GM18519 (cell line): ENCODE data around the gene USP24.
A peak's percentile ranks its signal among the peaks of the same experiment; 100 is the strongest.
"Not testable (repeated sequence)": the region's sequence is repeated elsewhere in the genome, so short reads cannot be mapped to it uniquely, and the experiment has no call there.

ENCODE experiments used
- ATAC-seq: cut with Tn5 transposase; IDR thresholded peaks from one replicate; pipeline ENCODE4 v1.9.1; 2021; ENCODE audit warnings: mild to moderate bottlenecking, moderate library complexity; ENCODE audit not compliant: unreplicated experiment, low FRiP score

USP24 gene

DNA sequence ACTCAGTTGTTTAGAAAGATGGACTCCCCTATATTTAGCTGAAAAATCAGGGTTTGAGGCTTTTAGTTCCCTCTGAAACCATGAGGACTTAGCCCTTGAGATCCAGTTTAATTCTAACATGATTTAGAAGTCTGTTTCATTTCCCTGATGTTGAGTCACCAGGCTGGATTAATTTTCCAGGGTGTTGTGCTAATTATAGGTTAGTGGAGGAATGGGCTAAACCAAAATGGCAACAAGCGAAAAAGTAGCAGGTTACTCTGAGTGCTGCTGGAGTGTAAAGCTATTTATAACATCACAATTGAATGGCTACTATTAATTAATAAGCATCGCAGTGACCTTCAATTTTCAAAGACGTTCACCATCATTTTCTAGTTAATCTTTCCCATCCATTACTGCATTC lies 15.5 kb upstream of the USP24 start:
- no peak for ATAC-seq

DNA sequence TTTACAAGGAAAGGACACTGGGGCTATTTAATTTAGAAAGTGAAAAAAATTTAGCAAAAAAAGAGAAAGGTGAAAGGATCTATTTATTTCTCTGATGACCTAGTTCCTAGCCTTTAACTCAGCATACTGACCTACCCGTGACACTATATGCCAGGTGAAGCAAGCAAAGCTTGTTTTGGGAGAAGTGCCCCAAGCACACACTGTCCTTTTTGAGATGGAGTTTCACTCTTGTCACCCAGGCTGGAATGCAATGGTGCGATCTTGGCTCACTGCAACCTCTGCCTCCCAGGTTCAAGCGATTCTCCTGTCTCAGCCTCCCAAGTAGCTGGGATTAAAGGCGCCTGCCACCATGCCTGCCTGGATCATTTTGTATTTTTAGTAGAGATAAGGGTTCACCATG lies 14.6 kb upstream of the USP24 start:
- ATAC-seq = not testable (repeated sequence)

DNA sequence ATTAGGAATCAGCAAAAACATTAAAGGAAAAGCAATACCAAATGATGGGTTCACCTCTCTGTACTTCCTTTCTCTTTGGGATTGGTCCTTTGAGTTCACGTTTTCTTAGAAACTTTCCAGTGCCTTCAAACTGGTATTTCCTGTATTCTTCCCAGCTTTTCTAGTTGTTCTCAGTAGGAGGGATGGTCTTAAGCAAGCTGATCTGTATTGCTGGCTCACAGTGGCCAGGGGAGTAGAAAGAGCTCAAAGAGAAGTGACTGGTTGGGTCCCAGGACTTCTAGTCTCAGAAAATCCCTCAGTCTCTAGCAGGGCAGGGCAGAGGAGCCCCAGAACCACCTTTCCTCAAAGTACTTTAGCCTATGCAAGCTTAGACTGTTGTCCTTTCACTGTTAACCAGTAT lies 10.1 kb upstream of the USP24 start:
- no peak for ATAC-seq

DNA sequence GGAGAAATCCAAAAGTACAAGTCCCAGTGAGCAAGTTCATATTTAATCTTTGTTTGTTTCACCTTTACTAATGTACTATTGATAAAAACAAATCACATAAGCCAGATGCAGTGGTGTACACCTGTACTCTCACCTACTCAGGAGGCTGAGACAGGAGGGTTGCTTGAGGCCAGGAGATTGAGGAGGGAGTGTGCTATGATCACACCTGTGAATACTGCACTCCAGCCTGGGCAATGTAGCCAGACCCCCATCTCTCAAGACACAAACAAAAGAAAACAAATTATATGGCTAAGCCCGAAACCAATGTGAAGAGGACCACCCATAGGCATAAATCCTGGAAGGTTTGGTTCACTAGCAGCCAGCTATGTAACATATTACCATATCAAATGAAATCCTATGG lies 9.6 kb upstream of the USP24 start:
- ATAC-seq = no peak

DNA sequence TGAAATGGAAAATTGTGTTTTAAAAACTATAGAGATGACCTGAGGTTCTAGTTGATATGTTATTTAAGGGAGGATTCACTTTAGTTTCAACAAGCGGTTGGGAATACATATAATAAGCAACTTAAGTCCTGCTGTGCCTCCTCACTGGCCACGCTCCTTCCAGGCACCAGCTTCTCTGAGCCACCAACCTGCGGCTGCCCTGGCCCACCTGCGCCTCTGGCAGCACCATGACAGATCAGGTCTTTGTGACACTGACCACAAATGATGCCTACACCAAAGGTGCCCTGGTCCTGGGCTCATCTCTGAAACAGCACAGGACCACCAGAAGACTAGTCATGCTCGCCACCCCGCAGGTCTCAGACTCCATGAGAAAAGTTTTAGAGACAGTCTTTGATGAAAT lies 7.0 kb upstream of the USP24 start:
- no peak for ATAC-seq

- ATAC-seq = no peak
Observed at GRCh38 chr1:55217226-55217986, 2.2 kb upstream of the USP24 start.

DNA sequence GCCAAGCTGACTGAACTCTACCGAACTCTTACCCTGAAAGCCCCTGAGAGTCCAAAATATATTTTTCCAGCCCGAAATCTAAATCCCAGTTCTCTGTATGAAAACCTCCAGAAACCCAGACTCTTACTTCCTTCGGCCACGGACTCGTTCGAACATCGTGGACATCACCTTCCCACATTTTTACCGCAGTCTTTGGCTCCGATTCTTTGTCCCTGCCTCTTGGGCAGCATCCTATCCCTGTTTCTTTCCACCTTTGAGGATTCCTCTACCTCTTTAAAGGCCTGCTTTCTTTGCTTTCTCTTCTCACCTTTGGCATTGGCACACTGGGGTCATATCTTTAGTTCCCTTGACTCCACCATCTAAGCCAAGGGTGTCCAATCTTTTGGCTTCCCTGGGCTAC lies 932 bp upstream of the USP24 start:
- no peak for ATAC-seq

GRCh38 chr1:55214934-55215193 lies 300 bp downstream of the USP24 start:
- peak; percentile 29 for ATAC-seq

- ATAC-seq = peak; percentile 2
Observed at GRCh38 chr1:55214212-55214933, 791 bp downstream of the USP24 start.

DNA sequence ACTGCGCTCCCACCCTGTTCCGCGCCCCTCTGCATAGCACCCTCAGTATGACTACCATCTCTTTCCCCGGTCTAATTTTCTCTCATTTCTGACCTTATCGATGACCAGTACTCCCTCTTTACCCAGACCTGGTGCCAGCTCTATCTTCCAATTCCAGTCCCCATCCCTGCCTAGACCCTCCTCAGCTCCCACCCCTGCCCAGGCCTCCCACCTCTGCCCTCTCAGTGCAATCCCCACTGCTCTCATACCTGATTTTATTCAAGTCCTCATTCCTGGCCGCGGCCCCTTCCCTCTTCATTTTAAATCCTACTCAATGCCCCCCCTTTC lies 1.3 kb downstream of the USP24 start:
- ATAC-seq = no peak

- no peak for ATAC-seq
Observed at GRCh38 chr1:55213151-55213884, 1.8 kb downstream of the USP24 start.

GRCh38 chr1:55212349-55213150 lies 2.6 kb downstream of the USP24 start:
- no peak for ATAC-seq

DNA sequence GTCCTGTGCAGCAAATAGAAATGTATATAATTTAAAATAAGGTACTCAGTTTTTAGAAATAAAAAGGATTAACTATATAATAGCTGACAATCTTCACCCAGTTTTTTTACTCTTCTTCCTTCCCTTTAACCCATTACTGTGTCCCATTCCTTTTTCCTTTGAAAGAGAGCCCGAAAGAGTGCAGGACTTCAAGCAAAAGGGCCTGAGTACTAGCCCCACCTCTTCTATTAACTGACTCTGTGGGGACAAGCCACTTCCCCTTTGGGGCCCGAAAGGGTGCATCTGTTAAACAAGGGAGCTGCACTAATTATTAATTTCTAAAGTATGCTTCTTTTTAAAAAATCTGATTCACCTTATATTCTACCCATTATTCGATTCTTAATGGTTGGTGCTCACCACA lies 3.3 kb downstream of the USP24 start:
- no peak for ATAC-seq

DNA sequence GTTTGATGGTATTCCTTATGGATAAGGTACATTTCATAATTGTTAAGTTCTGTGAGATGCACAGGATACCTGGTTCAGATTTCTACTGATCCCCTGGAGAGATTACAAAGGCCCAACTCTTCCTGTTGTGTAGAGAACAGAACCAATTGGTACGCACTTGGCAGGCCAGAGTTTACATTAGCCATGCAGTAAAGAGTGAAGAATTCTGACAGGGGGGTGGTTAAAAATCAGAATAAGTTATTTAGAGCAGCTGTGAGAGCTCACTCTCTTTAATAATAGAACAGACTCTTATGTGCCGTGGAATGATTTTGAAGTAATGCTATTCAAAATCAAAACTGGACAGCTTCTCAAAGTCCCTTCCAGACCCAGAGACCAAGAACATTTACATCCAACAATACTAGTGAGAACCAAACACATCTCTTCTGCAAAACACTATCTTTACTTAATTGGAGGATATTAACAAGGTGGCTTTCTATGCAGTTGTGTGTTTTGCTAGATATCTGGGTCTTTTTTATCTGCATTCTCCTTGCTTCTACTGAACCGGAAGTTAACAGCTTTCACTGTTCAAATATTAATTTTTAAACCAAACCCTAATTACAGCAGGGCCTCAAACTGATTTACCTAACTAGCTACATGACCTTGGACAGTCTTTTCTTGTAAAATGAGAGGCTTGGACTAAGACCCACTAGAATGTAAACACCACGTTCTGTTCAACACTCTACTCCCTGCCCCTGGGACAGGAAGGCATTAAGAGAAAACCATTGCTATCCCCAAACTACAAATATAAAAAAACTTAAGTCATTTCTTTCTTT lies 4.0 kb downstream of the USP24 start:
- ATAC-seq = no peak

GRCh38 chr1:55209247-55209646 lies 5.9 kb downstream of the USP24 start:
- ATAC-seq = no peak

DNA sequence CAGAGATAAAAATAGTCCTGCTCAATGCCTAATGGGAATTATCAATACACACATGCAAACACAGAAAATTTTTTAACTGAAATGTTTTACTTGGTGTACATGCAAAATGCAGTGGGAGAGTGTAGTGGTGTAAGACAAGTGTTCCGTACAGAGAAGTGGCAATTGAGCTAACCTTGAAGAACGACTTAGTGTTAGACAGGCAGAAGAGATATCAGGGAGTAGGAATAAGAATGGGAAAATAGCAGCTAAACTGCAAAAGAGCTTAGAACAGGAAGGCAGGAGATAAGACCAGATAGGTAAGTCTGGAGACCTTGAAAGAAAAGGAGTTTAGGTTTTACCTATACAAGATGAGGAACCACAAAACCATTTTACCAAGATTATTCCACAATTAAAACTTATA lies 9.0 kb downstream of the USP24 start:
- ATAC-seq = no peak

- ATAC-seq = peak; percentile 64
Observed at GRCh38 chr1:55204997-55205396, 10.2 kb downstream of the USP24 start.

- no peak for ATAC-seq
Observed at GRCh38 chr1:55203064-55203463, 12.1 kb downstream of the USP24 start.

- no peak for ATAC-seq
Observed at GRCh38 chr1:55200667-55201066, 14.5 kb downstream of the USP24 start.

DNA sequence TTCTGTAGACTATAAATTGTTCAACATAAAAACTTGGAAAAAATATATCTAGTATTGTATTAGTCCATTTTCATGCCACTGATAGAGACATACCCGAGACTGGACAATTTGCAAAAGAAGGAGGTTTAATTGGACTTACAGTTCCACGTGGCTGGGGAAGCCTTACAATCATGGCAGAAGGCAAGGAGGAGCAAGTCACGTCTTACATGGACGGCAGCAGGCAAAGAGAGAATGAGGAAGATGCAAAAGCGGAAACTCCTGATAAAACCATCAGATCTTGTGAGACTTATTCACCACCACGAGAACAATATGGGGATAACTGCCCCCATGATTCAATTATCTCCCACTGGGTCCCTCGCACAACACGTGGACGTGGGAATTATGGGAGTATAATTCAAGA lies 15.4 kb downstream of the USP24 start:
- not testable (repeated sequence) for ATAC-seq
